HG03558 (cell line): ENCODE results near the gene TMEM164.

Source experiments
- ATAC-seq: cut with Tn5 transposase; IDR thresholded peaks from one replicate; pipeline ENCODE4 v1.9.1; 2021; ENCODE audit warnings: moderate number of reproducible peaks; ENCODE audit not compliant: unreplicated experiment; ENCODE audit errors: extremely low read depth

Gene TMEM164

DNA sequence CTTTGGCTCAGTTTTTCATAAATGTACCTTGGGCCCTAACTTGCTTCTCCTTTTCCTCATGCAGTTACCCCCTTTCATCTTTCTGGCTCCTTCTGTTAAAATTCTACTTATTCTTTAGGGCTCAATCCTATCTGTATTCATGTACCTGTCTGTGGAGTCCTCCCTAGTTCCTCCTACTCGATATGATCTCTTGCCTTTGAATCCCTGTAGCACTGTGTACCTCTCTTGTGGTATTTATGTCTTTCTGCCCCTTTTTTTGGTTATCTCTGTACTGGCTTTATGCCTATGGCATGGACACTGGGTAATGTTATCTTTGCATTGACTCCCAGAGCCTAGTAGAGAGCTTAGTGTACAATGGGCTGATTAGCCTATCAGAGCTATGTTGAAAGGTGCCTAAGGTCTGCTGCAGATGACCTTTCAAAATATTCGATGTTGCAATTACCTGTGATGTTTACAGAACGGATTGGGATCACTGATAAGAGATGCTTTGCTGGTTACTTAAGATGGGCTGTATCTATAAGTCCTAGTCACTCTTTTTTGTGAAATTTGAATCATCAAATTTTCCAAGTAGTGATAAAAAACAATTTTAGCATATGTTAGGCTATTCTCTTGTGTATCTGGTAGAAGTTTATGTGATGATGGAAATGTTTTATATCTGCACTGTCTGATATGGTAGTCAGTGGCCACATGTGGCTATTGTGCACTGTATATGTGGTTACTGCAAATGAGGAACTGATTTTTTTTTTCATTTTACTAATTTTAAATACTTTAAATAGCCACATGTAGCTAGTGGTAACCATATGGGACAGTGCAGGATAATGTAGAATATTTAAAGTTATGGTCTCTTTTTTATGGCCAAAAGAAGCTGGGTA is 33.5 kb downstream of the TMEM164 start:
- no peak for ATAC-seq

DNA sequence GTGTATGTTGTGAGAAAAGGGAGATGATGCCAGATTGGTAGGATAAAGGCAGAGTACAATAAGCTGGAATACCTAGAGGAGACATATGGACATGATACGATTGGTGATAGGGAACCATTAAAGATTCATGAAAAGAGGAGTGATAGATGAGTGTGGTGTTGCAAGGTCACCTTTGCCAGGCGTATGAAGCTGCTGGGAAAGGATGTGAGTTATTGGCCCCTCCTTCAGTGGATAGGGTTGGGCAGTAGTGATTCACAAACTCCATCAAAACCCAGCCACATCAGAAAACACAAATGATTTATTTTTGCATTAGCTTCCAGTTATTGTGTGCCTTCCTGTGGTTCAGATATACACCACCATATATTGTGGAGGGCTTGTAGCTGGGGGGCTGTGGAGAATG is 34.3 kb downstream of the TMEM164 start:
- no peak for ATAC-seq

DNA sequence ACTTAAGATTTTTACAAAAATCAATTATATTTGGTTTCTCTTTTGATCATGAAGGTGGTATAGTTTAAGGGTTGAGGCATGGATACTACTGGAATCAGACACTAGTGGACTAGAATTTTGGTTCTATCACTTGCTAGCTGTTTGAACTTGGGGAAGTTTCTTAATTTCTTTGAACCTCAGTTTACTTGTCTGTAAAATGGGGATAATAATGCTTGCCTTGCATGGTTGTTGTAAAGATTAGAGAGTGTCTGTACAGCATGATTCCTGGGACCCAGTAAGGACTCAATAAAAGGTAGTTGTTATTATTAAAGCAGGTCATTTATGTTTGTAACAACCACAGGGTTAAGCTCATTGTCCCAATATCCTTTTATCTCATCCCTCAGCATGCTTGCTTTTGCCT is 36.0 kb downstream of the TMEM164 start:
- no peak for ATAC-seq

DNA sequence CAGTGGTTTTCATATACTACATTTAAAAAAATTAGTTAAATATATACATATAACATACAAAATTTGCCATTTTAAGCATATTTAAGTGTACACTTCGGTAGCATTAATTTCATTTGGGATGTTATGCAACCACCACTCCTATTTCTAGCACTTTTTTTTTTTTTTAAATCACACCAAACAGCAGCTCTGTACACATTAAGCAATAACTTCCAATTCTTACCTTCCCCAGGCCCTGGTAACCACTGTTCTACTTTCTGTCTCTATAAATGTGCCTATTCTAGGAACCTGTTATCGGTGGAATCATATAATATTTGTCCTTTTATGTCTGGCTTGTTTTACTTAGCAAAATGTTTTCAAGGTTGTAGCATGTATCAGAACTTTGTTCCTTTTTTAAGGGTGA is 39.1 kb downstream of the TMEM164 start:
- no peak for ATAC-seq

DNA sequence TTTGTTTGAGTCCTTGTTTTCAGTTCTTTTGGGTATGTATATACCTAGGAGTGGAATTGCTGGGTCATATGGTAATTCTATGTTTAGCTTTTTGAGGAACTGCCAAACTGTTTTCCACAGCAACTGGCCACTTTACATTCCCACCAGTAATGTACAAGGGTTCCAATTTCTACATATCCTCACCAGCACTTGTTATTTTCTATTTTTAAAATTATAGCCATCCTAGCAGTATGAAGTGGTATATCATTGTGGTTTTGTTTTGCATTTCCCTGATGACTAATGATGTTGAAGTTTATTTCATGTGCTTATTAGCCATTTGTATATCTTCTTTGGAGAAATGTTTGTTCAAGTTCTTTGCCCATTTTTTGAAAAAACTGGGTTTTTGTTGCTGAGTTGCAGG is 39.6 kb downstream of the TMEM164 start:
- no peak for ATAC-seq

DNA sequence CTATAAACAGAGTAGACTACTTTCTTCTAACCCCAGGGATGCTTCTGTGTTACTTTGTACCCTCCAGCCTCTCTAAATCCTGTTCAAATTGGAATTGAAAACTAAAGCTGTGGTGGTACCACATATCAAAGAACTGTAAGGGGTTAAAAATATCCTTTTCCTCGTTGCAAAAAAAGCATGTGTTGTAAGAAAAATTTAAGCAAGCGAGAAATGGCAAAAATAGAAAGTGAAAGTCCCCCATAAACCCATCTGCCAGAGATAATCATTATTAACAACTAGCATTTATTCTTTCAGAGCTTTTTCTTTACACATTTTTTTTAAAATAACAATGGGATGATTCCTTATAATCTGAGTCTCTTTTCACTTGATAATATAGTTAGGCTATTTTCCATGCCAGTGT is 40.6 kb downstream of the TMEM164 start:
- ATAC-seq = no peak

DNA sequence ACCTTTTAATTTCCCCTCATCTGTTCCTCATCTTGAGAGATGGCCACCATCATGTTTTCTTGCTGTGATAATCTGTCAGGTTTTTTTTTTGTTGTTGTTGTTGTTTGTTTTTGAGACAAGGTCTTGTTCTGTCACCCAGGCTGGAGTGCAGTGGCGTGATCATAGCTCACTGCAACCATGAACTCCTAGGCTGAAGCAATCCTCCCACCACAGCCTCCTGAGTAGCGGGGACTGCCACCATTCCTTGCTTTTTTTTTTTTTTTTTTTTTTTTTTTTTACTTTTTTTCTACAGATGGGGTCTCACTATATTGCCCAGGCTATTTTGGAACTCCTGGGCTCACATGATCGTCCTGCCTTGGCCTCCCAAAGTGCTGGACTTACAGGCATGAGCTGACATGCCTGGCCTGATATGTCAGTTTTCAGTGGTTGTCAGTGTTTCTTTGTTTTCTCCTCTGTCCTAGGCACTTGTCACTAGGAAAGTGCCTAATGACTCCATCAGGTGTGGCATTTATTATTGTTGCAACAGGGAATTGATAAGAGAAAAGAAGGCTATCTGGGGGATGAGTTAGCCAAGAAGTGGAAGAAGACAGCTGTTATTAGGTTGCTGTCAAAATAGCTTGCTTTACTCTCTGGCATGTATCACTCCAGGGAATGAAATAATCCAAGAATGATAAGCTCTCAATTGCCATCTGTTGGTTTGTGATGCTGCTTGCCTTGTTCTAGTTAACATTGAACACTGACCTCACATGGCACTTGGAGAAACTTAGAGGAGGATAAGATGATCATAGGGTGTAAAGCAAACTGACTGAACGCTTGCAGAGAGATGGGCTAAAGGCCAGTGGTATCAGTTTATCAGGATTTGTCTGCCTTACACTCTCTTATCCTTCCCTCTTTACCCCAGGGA is 41.7 kb downstream of the TMEM164 start:
- ATAC-seq = no peak

DNA sequence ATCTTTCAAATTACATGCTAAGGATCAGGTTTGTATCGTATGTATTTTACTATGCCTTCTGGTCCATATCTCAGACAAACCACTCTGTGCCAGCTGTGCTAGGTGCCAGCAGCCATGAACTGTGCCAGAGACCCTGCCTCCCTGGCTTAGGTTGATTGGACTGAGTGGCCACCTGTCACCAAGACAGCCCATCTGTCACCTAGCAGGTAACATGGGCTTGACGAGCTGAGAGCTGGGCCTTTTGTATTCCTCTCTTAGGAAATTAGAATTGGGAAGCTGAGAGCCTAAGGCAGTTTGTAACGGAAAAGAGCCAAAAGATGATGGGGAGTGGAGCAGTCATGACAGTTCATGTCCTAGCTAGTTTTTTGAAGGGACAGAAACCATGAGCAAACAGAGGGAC is 42.5 kb downstream of the TMEM164 start:
- ATAC-seq = no peak

DNA sequence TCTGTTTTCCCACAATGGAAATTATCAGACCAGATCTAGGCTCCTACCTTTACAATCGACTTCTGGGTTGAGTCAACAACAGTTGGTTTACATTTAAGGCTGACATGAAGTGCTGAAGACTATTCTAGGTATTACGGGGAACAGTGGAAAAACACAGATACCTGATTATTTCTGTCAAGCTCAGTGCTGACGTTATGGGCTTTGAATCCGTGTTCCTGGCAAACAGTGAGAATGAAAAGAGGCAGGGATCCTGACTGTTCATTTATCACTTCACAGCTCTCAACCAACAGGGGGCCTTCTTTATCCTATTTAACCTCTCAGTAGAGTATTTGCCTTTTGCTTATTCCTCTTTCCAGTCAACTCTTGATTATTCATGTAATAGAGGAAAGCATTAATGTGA is 43.1 kb downstream of the TMEM164 start:
- no peak for ATAC-seq

DNA sequence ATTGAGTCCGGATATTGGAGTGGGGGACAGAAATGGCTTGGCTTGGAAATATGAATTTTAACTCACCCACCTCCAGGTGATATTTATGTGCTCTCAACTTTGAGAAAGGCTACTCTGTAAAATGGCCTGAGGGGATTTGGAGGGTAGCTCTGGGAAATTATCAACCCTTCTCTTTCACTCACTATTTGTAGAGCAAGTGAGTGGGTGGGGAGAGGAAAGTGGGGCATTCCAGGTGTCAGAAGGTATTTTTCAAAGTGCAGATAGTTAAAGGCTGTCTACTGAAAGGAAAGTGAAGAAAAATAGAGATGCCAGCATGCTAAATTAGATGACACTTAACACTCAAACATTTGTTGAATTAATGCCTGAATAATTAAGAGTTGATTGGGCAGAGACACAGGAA is 44.1 kb downstream of the TMEM164 start:
- ATAC-seq = no peak

DNA sequence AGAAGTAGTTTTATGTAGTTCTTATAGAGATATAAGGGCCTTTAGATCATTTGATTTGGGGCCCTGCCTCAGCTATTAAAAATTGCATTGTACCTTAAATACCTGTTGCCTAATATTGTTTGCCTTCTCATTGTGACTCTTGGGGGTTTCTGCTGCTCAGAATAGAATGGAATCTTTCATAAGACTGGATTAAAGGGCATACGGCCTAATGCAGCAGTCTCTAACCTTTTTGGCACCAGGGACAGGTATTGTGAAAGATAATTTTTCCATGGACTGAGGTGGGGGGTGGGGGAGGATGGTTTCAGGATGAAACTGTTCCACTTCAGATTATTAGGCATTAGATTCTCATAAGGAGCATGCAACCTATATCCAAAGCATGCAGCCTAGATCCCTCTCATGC is 46.2 kb downstream of the TMEM164 start:
- no peak for ATAC-seq

DNA sequence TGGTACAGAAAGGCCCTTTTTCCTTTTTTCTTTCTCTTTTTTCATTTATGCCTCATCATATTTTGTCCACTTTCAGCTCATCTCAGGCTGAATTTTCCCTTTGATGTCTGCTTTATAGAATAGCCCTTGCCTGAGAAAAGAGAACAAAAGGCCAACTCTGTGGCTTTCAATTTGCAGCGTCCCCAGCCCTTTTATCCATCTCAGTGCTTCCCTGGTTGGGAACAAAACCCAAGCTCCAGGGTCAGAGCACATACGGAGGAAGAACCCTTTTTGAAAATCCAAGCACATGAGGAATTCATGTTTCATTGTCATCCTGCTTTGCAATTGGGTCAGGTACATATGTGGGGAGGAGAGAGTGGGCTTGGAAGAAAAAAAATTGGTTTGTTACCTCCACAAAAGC is 47.5 kb downstream of the TMEM164 start:
- no peak for ATAC-seq

DNA sequence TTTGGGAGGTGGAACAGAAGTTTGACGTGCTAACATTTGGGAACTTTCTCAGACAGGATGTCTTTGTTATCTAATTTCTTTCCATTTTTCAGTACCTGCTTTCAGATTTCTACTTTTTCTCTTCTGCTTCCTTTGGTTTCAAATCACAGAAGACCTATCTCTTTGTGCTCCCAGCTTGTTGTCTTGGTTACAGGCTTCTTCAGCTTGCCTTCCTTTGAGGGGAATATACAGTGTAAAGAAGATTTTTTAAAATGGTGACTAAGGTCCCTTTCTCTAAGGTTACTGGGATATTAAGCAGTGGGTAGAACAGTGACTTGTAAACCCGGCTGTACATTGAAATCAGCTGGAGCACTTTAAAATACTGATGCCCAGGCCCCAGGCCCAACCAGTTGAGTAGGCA is 48.0 kb downstream of the TMEM164 start:
- no peak for ATAC-seq

DNA sequence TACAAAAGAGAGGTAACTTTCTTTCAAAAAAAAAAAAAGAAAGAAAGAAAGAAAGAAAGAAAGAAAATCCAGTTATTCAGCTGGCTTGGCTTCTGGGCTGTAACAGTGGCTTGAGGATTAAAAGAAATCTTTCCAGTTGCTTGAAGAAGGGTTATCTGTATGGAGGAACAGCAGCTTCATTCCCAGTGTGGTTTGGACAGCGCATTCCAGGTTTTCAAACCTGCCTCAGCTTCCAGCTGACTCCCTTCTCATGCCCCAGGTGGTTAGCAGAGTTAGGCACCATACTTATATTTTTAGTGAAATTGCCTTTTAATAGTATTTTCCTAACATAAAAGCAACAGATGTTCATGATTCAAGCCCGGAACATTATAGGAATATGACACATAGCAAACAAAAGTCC is 48.6 kb downstream of the TMEM164 start:
- ATAC-seq = no peak

DNA sequence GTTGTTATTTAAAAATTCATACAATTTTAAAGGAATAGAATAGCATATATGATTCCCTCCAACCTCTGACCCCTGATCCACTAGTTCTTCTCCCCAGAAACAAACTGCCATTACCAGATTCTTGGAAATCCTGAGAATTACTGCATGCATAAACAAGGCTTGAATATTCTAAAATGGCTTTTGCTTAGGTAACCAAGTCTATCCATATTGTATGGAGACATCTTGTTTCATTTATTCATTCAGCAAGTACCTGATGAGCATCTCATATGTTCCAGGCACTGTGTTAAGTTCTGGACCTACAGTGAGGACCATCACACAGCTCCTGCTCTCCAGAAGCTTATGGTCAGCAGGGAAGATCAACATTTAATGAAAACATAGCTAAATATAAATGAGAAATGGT is 49.4 kb downstream of the TMEM164 start:
- no peak for ATAC-seq

DNA sequence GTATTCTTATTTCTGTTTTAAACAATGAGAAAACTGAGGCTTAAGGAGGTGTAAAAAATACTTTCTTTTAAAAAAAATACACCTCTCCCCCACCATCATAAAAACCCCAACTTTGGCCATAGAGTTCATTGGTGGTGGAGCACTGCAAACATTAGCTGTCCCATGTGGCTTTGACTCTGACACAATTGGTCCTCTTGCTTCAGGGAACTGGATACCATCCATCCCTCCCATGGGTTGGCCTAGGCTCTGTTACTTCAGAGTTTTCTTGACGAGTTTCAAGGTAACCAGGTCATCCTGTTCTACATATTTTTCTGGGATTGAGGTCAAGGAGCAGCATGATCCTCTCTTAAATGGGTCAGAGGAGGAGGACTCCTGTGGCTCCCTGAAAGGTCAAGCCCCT is 50.5 kb downstream of the TMEM164 start:
- ATAC-seq = no peak

DNA sequence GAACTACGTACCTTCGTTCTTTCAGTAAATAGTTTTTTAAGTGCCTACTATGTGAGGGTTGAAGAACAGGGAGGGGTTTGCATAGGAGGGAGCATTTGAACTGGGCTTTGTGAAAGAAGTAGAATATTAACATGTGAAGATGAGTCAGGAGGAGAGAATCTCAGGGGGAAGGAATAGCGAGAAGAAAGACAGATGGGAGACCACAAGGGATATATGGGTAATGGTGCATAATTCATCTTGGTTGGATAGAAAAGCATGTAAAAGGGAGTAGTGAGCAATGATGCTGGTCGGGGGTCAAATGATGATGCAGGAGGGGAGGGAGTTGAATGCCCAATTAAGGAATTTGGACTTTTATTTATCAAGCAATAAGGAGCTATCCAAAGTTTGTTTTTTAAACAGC is 52.7 kb downstream of the TMEM164 start:
- ATAC-seq = no peak

DNA sequence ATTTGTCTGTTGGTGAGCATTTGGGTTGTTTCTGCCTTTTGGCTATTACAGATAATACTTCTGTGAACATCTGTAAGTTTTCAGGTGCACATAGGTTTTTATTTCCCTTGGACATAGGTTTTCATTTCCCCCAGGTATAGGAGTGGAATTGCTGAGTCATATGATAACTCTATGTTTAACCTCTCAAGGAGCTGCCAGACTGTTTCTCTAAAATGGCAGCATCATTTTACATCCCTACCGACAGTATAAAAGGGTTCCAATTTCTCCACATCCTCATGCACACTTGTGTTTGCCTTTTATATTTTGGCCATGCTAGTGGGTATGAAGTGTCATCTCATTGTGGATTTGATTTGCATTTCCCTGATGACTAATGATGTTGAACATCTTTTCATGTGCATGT is 53.5 kb downstream of the TMEM164 start:
- no peak for ATAC-seq

DNA sequence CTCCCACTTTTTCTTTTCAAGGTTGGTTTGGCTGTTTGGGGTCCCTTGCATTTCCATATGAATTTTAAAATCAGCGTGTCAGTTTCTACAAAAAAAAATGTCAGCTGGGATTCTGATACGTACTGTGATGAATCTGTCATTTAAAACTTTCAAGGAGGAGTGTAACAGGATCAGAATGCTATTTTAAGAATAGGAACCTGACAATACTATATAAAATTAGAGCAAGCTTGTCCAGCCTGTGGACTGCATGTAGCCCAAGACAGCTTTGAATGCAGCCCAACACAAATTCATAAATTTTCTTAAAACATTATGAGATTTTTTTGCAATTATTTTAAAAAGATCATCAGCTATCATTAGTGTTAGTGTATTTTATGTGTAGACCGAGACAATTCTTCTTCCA is 56.5 kb downstream of the TMEM164 start:
- ATAC-seq = no peak

DNA sequence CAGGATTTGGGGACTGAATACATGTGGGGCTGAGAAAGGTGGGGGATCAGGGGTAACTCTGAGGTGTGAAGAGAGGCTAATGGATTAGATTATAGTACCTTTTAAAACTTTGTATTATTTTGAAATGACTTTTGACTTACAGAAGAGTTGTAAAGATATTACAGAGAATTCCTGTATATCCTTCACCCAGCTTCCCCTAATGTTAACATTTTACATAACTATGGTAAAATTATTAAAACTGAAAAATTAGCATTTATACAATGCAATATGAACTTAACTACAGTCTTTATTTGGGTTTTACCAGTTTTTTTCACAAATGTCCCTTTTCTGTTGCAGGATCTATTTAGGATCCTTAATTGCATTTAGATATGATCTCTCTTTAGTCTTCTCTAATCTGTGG is 57.4 kb downstream of the TMEM164 start:
- ATAC-seq = no peak

DNA sequence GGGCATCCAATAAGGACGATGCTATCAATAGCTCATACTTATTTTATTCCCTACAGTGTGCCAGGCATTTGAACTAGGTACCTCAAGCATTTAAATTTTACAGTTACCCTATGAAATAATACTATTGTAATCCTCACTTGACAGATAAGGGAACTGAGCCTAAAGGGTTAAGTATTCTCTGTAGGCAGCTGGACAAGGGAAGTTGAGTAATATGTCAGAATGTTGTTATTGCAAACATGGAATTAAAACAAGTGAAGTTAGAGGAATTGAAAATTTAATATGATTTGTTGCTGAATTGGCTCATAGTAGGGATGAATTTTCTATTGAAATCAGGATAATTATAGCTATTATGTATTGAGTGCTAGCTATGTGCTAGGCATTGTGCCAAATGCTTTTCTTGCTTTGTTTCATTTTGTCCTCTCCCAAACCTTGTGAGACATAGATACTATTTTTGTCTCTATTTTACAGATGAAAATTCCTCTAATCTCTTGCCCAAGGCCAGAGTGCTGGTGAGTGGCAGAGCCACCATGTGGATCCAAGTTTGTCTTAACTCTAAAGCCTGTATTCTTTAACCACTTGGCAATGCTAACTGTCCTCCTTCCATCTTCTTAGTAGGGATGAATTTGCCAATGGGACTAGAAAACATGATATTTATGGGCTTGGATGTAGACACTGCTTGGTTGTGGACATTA is 58.1 kb downstream of the TMEM164 start:
- no peak for ATAC-seq
